HepG2 (cell line): ENCODE data around the gene ZNF568. TPM values are rescaled to one million over a fixed set of nuclear protein-coding genes. Genes with fewer than 3 reads are reported as not detected.

ENCODE experiments used
- ATAC-seq: fragments of 200-7000 bp; cut with Tn5 transposase; 3 replicates; pipeline ENCODE4 v1.9.1; 2020; ENCODE audit warnings: mild to moderate bottlenecking, moderate library complexity
- BruUV-seq: library from RNA; stranded (reverse); fragments of 400-500 nt; replicated peaks from 2 replicates; lab custom pipeline; 2021; lab: Mats Ljungman, UMichigan
- CTCF ChIA-PET: fragments of 300-600 bp; formaldehyde crosslinking; extraction: SDS; loops from one replicate; lab custom pipeline; 2021; ENCODE audit warnings: low total read pairs, inconsistent platforms, low intra/inter-chr PET ratio; lab: Yijun Ruan, JAX
- POLR2A ChIA-PET: fragments of 350-600 bp; sonication (Branson Sonifier 250); formaldehyde crosslinking; loops from one replicate; lab custom pipeline; 2020; ENCODE audit warnings: antibody characterized with exemption, inconsistent platforms; lab: Yijun Ruan, JAX
- DNase-seq: peaks from one replicate; pipeline ENCODE4 v3.0.0-alpha.2; 2015; ENCODE audit warnings: low spot score
- FAIRE-seq: peaks from 3 replicates; lab custom pipeline; 2011; peaks lifted over from hg19 to GRCh38; lab: Jason Lieb, UNC
- H2AFZ ChIP-seq: one replicate; pipeline ENCODE4 v1.6.1; 2011; ENCODE audit warnings: low read length, inconsistent platforms
- H3K27ac ChIP-seq: fragments of 300-600 bp; 3 replicates; pipeline ENCODE4 v1.8.0; 2011; ENCODE audit warnings: mixed run types, mild to moderate bottlenecking, mixed read lengths, low read length, inconsistent platforms; ENCODE audit not compliant: insufficient read depth; ENCODE audit errors: extremely low read length
- H3K27me3 ChIP-seq, 2 experiments: fragments of 200-600 bp in 1 of 2; 2 replicates in 1 of 2; 3 replicates in 1 of 2; pipeline versions ENCODE4 v1.6.0 to v1.8.0; 2011; ENCODE audit warnings: low read length in 2 of 2, mild to moderate bottlenecking in 2 of 2, moderate library complexity in 2 of 2, inconsistent platforms in 1 of 2; ENCODE audit not compliant: insufficient read depth in 2 of 2, control insufficient read depth in 1 of 2
- H3K36me3 ChIP-seq, 2 experiments: fragments of 200-600 bp in 1 of 2; replicated peaks in 1 of 2; 2 replicates in 1 of 2; 3 replicates in 1 of 2; pipeline versions ENCODE4 v1.5.1 to v1.8.0; 2011; ENCODE audit warnings: low read length in 2 of 2, inconsistent platforms in 1 of 2; ENCODE audit not compliant: insufficient read depth in 2 of 2, control insufficient read depth in 1 of 2
- H3K4me1 ChIP-seq: 2 replicates; pipeline ENCODE4 v1.5.1; 2012; ENCODE audit warnings: low read length, inconsistent platforms; ENCODE audit not compliant: insufficient read depth
- H3K4me2 ChIP-seq: 2 replicates; pipeline ENCODE4 v1.6.0; 2011; ENCODE audit warnings: low read depth, low read length, inconsistent platforms
- H3K4me3 ChIP-seq, 3 experiments: fragments of 200-600 bp in 1 of 3; sonication (generic), shearing (Covaris generic) in 1 of 3; replicated peaks in 1 of 3; 2 replicates each; pipeline ENCODE4 v1.5.1; 2011 to 2016; ENCODE audit warnings: low read length in 3 of 3, inconsistent platforms in 2 of 3, low read depth in 2 of 3, mild to moderate bottlenecking in 2 of 3, control low read depth in 1 of 3, mixed read lengths in 1 of 3; ENCODE audit not compliant: insufficient read depth in 1 of 3
- H3K79me2 ChIP-seq: one replicate; pipeline ENCODE4 v1.6.1; 2011; ENCODE audit warnings: low read length, inconsistent platforms; ENCODE audit not compliant: insufficient read depth
- H3K9ac ChIP-seq: 2 replicates; pipeline ENCODE4 v1.6.0; 2011; ENCODE audit warnings: mild to moderate bottlenecking, low read depth, low read length, inconsistent platforms; ENCODE audit not compliant: insufficient read depth
- H3K9me3 ChIP-seq: 2 replicates; pipeline ENCODE4 v1.5.1; 2012; ENCODE audit warnings: mild to moderate bottlenecking, low read length
- H4K20me1 ChIP-seq: 2 replicates; pipeline ENCODE4 v1.6.0; 2011; ENCODE audit warnings: inconsistent platforms, mild to moderate bottlenecking, low read length, moderate library complexity; ENCODE audit not compliant: insufficient read depth
- BRCA1 ChIP-seq: sonication (generic); formaldehyde crosslinking; IDR thresholded peaks from 2 replicates; pipeline ENCODE4 v1.4.0; 2020; ENCODE audit warnings: missing genetic modification reagents
- CREB1 ChIP-seq, 2 experiments: fragments of 450-650 bp in 1 of 2; IDR thresholded peaks; 2 replicates each; pipeline ENCODE4 v1.6.1; 2016 to 2017; ENCODE audit warnings: control low read depth in 1 of 2, mild to moderate bottlenecking in 1 of 2, missing compliant biosample characterization in 1 of 2, missing genetic modification characterization in 1 of 2
- FOSL2 ChIP-seq: sonication (generic); formaldehyde crosslinking; IDR thresholded peaks from 2 replicates; pipeline ENCODE4 v1.4.0; 2020; ENCODE audit warnings: missing genetic modification reagents
- HDAC1 ChIP-seq: sonication (generic); formaldehyde crosslinking; IDR thresholded peaks from 2 replicates; pipeline ENCODE4 v1.5.1; 2020; ENCODE audit warnings: mild to moderate bottlenecking, missing genetic modification reagents
- NBN ChIP-seq: fragments of 450-650 bp; conservative IDR thresholded peaks from 2 replicates; pipeline ENCODE4 v1.6.1; 2017
- NR3C1 ChIP-seq: sonication (generic); formaldehyde crosslinking; IDR thresholded peaks from 2 replicates; pipeline ENCODE4 v1.4.0; 2020; ENCODE audit warnings: missing genetic modification reagents
- SNRNP70 ChIP-seq: fragments of 200-400 bp; formaldehyde crosslinking; IDR thresholded peaks from 2 replicates; pipeline ENCODE4 v1.6.1; 2017; ENCODE audit warnings: mild to moderate bottlenecking, low read depth, low read length, moderate library complexity
- UBTF ChIP-seq: sonication (generic); formaldehyde crosslinking; IDR thresholded peaks from 2 replicates; pipeline ENCODE4 v1.4.0; 2020; ENCODE audit warnings: mild to moderate bottlenecking, missing genetic modification reagents
- ZBTB49 ChIP-seq: sonication (generic); formaldehyde crosslinking; IDR thresholded peaks from 2 replicates; pipeline ENCODE4 v1.4.0; 2020; ENCODE audit warnings: missing genetic modification reagents, borderline replicate concordance
- ZBTB7B ChIP-seq: sonication (generic); formaldehyde crosslinking; IDR thresholded peaks from 2 replicates; pipeline ENCODE4 v1.4.0; 2020; ENCODE audit warnings: missing genetic modification reagents
- ZC3H13 ChIP-seq: sonication (generic); formaldehyde crosslinking; IDR thresholded peaks from 2 replicates; pipeline ENCODE4 v1.8.1; 2023; ENCODE audit warnings: mild to moderate bottlenecking, missing genetic modification reagents, moderate library complexity
- ZNF24 ChIP-seq: fragments of 450-650 bp; IDR thresholded peaks from 2 replicates; pipeline ENCODE4 v1.6.1; 2017; ENCODE audit warnings: antibody characterized with exemption, mild to moderate bottlenecking
- ZNF432 ChIP-seq: sonication (generic); formaldehyde crosslinking; IDR thresholded peaks from 2 replicates; pipeline ENCODE4 v1.5.0; 2020; ENCODE audit warnings: missing genetic modification reagents, mild to moderate bottlenecking, borderline replicate concordance
- ZNF496 ChIP-seq: sonication (generic); formaldehyde crosslinking; IDR thresholded peaks from 2 replicates; pipeline ENCODE4 v1.8.1; 2023; ENCODE audit warnings: mild to moderate bottlenecking, moderate library complexity, missing genetic modification reagents; ENCODE audit not compliant: insufficient replicate concordance
- ZNF749 ChIP-seq: sonication (generic); formaldehyde crosslinking; IDR thresholded peaks from 2 replicates; pipeline ENCODE4 v1.8.0; 2022; ENCODE audit warnings: mild to moderate bottlenecking, missing genetic modification reagents, moderate library complexity, borderline replicate concordance
- WGBS: methylation state at CpG from one replicate; pipeline ENCODE4 v1.1.6; 2017; ENCODE audit warnings: low lambda C conversion rate; 5-methylcytosine and 5-hydroxymethylcytosine counted together
- in situ Hi-C: cut with HindIII; loops from 2 replicates; pipeline ENCODE4 v1.10.0; 2017; ENCODE audit warnings: low pct_unique_long_range_greater_than_20kb; ENCODE audit not compliant: extremely low pct_ligation_motif_present
- intact Hi-C: fragments of 100-400 bp; cut with micrococcal nuclease; formaldehyde crosslinking; loops from one replicate; pipeline ENCODE4 v1.10.0; 2022; ENCODE audit not compliant: unreplicated experiment
- polyA plus RNA-seq, 8 experiments: library from polyadenylated mRNA; depleted of rRNA in 3 of 8; stranded (reverse) in 7 of 8; unstranded in 1 of 8; fragments of >200 nt; fragmentation: Illumina TruSeq in 4 of 8; extraction: Trizol in 4 of 8; gene quantifications; 2 replicates each; pipeline versions ENCODE4 v1.2.1 to v1.2.3, GENCODE V29; 2011 to 2016; ENCODE audit warnings: low read depth in 4 of 8, missing spikeins in 1 of 8, mixed read lengths in 1 of 8; ENCODE audit not compliant: insufficient read depth in 1 of 8
- total RNA-seq, 5 experiments: library from RNA; depleted of rRNA; stranded (reverse); fragments of >200 nt; fragmentation: Illumina TruSeq; extraction: Trizol; gene quantifications; 2 replicates each; pipeline ENCODE4 v1.2.3, GENCODE V29; 2016; ENCODE audit warnings: low read depth in 1 of 5

Gene ZNF568
- total and polyA plus RNA-seq, 2 of the 13 experiments (the other 11 are each of a cell fraction or from before 2014, with no cell fraction given), result 0.15 to 1.00 TPM

- no peak overlapping the region for H3K9ac ChIP-seq
- H3K79me2 ChIP-seq, result no peaks in the 10 kb centered on the region
- H3K9me3 ChIP-seq, result peaks cover 84% of the 10 kb centered on the region
- no peak overlapping the region for H3K27ac ChIP-seq
- no peak overlapping the region for H2AFZ ChIP-seq
- H3K36me3 ChIP-seq, result no peaks in the 10 kb centered on the region
- DNase-seq (no peak), ATAC-seq (no peak), FAIRE-seq (no peak)
- H3K4me1 ChIP-seq, result no peaks in the 10 kb centered on the region
- 78% methylated on average over 2 of the region's 2 CpGs for WGBS
- no peak overlapping the region for H3K4me2 ChIP-seq
- TF ChIP-seq CREB1 (IDR thresholded peaks at IDR 0.05), result no peak
- no peak for TF ChIP-seq CREB1 (CRISPR knock-in tag; IDR thresholded peaks at IDR 0.05)
- no peak for TF ChIP-seq UBTF (CRISPR knock-in tag)
- TF ChIP-seq ZC3H13 (CRISPR knock-in tag), result no peak
- no peak for TF ChIP-seq ZNF496 (CRISPR knock-in tag)
- no peak for TF ChIP-seq ZNF749 (CRISPR knock-in tag)
- TF ChIP-seq SNRNP70, result no peak
- no peak for TF ChIP-seq NR3C1
- TF ChIP-seq ZNF432 (CRISPR knock-in tag), result no peak
- no peak for TF ChIP-seq ZBTB7B
- no peak for TF ChIP-seq BRCA1 (CRISPR knock-in tag)
- no peak for TF ChIP-seq ZNF24
- no peak for TF ChIP-seq HDAC1 (CRISPR knock-in tag)
- TF ChIP-seq NBN, result no peak
- no peak for TF ChIP-seq ZBTB49 (CRISPR knock-in tag)
- no peak for TF ChIP-seq FOSL2 (CRISPR knock-in tag)
- CTCF ChIA-PET, result no interaction called here
- H3K4me3 ChIP-seq, result no peak overlapping the region
- POLR2A ChIA-PET, result no interaction called here
- H3K27me3 ChIP-seq, result no peaks in the 10 kb centered on the region
- in situ Hi-C loops (no loop called here), intact Hi-C loops (no loop called here)
- H4K20me1 ChIP-seq, result no peaks in the 10 kb centered on the region
- no TSS peak for BruUV-seq
These were observed 15.6 kb downstream of the ZNF568 start for GRCh38 chr19:36931684-36932083.
